Muscle layer of colon (tissue), 2 donors: Measurements from ENCODE around the gene BACH2.
"Not testable (repeated sequence)": the region's sequence is repeated elsewhere in the genome, so short reads cannot be mapped to it uniquely, and the experiment has no call there.

Experiments
- H3K27ac ChIP-seq: one replicate; pipeline ENCODE4 v1.7.0; 2013; ENCODE audit warnings: low read depth, mild to moderate bottlenecking, low read length, moderate library complexity
- H3K27me3 ChIP-seq, 2 donors: one replicate each; pipeline ENCODE4 v1.7.0; 2013; ENCODE audit warnings: low read length in 2 of 2, mild to moderate bottlenecking in 2 of 2; ENCODE audit not compliant: insufficient read depth in 2 of 2, control insufficient read depth in 1 of 2
- H3K36me3 ChIP-seq: one replicate; pipeline ENCODE4 v1.7.0; 2013; ENCODE audit warnings: mild to moderate bottlenecking, low read length; ENCODE audit not compliant: insufficient read depth
- H3K4me1 ChIP-seq: one replicate; pipeline ENCODE4 v1.7.0; 2013; ENCODE audit warnings: mild to moderate bottlenecking, low read length; ENCODE audit not compliant: insufficient read depth
- H3K4me3 ChIP-seq, 2 donors: one replicate each; pipeline ENCODE4 v1.7.0; 2013; ENCODE audit warnings: low read length in 2 of 2, low read depth in 1 of 2, mild to moderate bottlenecking in 1 of 2, moderate library complexity in 1 of 2
- H3K9ac ChIP-seq: one replicate; pipeline ENCODE4 v1.7.0; 2013; ENCODE audit warnings: low read length
- H3K9me3 ChIP-seq: one replicate; pipeline ENCODE4 v1.7.0; 2013; ENCODE audit warnings: mild to moderate bottlenecking, low read length
- donor health status: abdominal sarcoma.
- donor health status: Adenocarcinoma of cecum.

The BACH2 gene

GRCh38 chr6:90136837-90137568 lies 159.6 kb downstream of the BACH2 start:
- H3K4me1 ChIP-seq = peaks cover 9% of the 10 kb centered on the region
- no peak overlapping the region for H3K9ac ChIP-seq
- no peak overlapping the region for H3K27ac ChIP-seq
- no peak overlapping the region for H3K4me3 ChIP-seq
- no peaks in the 10 kb centered on the region for H3K27me3 ChIP-seq
- H3K36me3 ChIP-seq = no peaks in the 10 kb centered on the region
- no peaks in the 10 kb centered on the region for H3K9me3 ChIP-seq

- no peak overlapping the region for H3K27ac ChIP-seq
- no peaks in the 10 kb centered on the region for H3K36me3 ChIP-seq
- no peaks in the 10 kb centered on the region for H3K9me3 ChIP-seq
- no peaks in the 10 kb centered on the region for H3K27me3 ChIP-seq
- no peak overlapping the region for H3K9ac ChIP-seq
- no peak overlapping the region for H3K4me3 ChIP-seq
- H3K4me1 ChIP-seq = peaks cover 12% of the 10 kb centered on the region
Observed at GRCh38 chr6:90136176-90136575, 160.5 kb downstream of the BACH2 start.

- no peak overlapping the region for H3K9ac ChIP-seq
- H3K4me1 ChIP-seq = peaks cover 12% of the 10 kb centered on the region
- H3K27ac ChIP-seq = no peak overlapping the region
- H3K27me3 ChIP-seq = no peaks in the 10 kb centered on the region
- no peaks in the 10 kb centered on the region for H3K9me3 ChIP-seq
- H3K4me3 ChIP-seq = no peak overlapping the region
- H3K36me3 ChIP-seq = no peaks in the 10 kb centered on the region
Observed at GRCh38 chr6:90135667-90136066, 161.0 kb downstream of the BACH2 start.

GRCh38 chr6:90133664-90134063 lies 163.0 kb downstream of the BACH2 start:
- H3K36me3 ChIP-seq, H3K9ac ChIP-seq, H3K4me3 ChIP-seq, H3K27me3 ChIP-seq, H3K9me3 ChIP-seq, H3K27ac ChIP-seq: not testable (repeated sequence)
- peaks cover 12% of the 10 kb centered on the region for H3K4me1 ChIP-seq

GRCh38 chr6:90131614-90132423 lies 164.8 kb downstream of the BACH2 start:
- Histone ChIP-seq H3K4me3 (no peak overlapping the region), H3K27ac (no peak overlapping the region), H3K9me3 (no peaks in the 10 kb centered on the region), H3K9ac (no peak overlapping the region), H3K4me1 (peaks cover 8% of the 10 kb centered on the region), H3K27me3 (no peaks in the 10 kb centered on the region), H3K36me3 (no peaks in the 10 kb centered on the region)

GRCh38 chr6:90131125-90131524 lies 165.5 kb downstream of the BACH2 start:
- Histone ChIP-seq H3K9me3 (no peaks in the 10 kb centered on the region), H3K4me1 (peaks cover 14% of the 10 kb centered on the region), H3K9ac (no peak overlapping the region), H3K27ac (no peak overlapping the region), H3K4me3 (no peak overlapping the region), H3K36me3 (no peaks in the 10 kb centered on the region), H3K27me3 (no peaks in the 10 kb centered on the region)

GRCh38 chr6:90128687-90129086 lies 168.0 kb downstream of the BACH2 start:
- H3K36me3 ChIP-seq, H3K27me3 ChIP-seq, H3K4me3 ChIP-seq, H3K9ac ChIP-seq, H3K9me3 ChIP-seq, H3K27ac ChIP-seq: not testable (repeated sequence)
- H3K4me1 ChIP-seq = peaks cover 16% of the 10 kb centered on the region

- Histone ChIP-seq H3K27ac (no peak overlapping the region), H3K4me3 (no peak overlapping the region)
Observed at GRCh38 chr6:90127595-90127994, 169.0 kb downstream of the BACH2 start.

GRCh38 chr6:90126839-90127238 lies 169.8 kb downstream of the BACH2 start:
- Histone ChIP-seq H3K9me3 (no peaks in the 10 kb centered on the region), H3K36me3 (no peaks in the 10 kb centered on the region), H3K27me3 (no peaks in the 10 kb centered on the region), H3K27ac (no peak overlapping the region), H3K9ac (no peak overlapping the region), H3K4me3 (no peak overlapping the region), H3K4me1 (peaks cover 10% of the 10 kb centered on the region)

More at GRCh38 chr6:90127595-90127994, 169.0 kb downstream of the BACH2 start:
- Histone ChIP-seq H3K9ac (no peak overlapping the region), H3K36me3 (no peaks in the 10 kb centered on the region), H3K9me3 (no peaks in the 10 kb centered on the region), H3K4me1 (peaks cover 16% of the 10 kb centered on the region), H3K27me3 (no peaks in the 10 kb centered on the region)

- Histone ChIP-seq H3K27ac (no peak overlapping the region), H3K4me1 (peaks cover 8% of the 10 kb centered on the region), H3K36me3 (no peaks in the 10 kb centered on the region), H3K9ac (no peak overlapping the region), H3K27me3 (no peaks in the 10 kb centered on the region), H3K4me3 (no peak overlapping the region), H3K9me3 (no peaks in the 10 kb centered on the region)
Observed at GRCh38 chr6:90126181-90126580, 170.5 kb downstream of the BACH2 start.

- Histone ChIP-seq H3K4me3 (no peak overlapping the region), H3K9ac (no peak overlapping the region), H3K9me3 (no peaks in the 10 kb centered on the region), H3K27ac (no peak overlapping the region), H3K4me1 (peaks cover 8% of the 10 kb centered on the region), H3K27me3 (no peaks in the 10 kb centered on the region), H3K36me3 (no peaks in the 10 kb centered on the region)
Observed at GRCh38 chr6:90124874-90125510, 171.7 kb downstream of the BACH2 start.
